ENCODE measurements around the gene CLEC2D. TPM values are rescaled to one million over a fixed set of nuclear protein-coding genes. Genes with fewer than 3 reads are reported as not detected.

Gene CLEC2D
- total RNA-seq, 4 donors from 2014 or later: 1.6 to 11.8 (median 4.3) TPM

DNA sequence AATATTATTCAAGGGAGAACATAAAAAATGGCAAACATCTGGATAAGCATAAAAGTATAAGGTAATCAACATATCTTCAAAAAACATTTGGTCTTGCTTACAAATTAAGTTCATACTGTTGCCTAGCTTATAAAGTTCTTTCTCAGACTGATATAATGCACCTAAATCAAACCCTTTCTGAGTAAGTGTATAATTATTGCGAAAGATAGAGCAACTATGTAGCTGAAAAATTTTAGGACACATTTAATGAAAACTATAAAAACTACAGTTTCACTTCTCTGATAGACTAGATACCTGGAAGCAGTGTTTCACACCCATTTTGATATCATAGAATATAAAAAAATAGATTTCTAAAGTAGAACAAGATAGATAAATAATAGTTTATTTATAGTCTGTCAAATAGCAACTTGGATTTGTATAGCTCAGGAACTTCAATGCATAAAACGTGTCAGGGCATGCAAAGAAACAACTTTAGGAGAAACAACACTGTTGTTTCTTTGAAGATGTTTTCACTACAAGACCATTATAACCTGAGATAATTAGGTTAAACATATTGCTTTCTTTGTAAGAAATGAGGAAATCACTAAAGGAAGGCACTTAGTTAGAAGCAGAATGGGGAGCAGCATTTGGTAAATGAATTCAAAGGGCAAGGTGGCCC is 55.8 kb downstream of the CLEC2D start:
- peaks cover 0 to 17% (median 0%) of the 10 kb centered on the region in 3 donors for H3K4me1 ChIP-seq
- TF ChIP-seq CTCF (IDR thresholded peaks at IDR 0.05): no peak
- no peak for TF ChIP-seq POLR2A (IDR thresholded peaks at IDR 0.05)
- DNase-seq: no peak
- H3K27me3 ChIP-seq: no peaks in the 10 kb centered on the region
- H3K9me3 ChIP-seq: no peaks in the 10 kb centered on the region
- H3K4me3 ChIP-seq: no peak overlapping the region
- WGBS, 2 donors: 70 to 76% methylated on average over 2 of the region's 2 CpGs
- intact Hi-C loops (cut with DNase I): no loop called here
- H3K27ac ChIP-seq: no peak overlapping the region
- H3K36me3 ChIP-seq: no peaks in the 10 kb centered on the region

GRCh38 chr12:9727813-9728212 is 58.3 kb downstream of the CLEC2D start:
- Histone ChIP-seq H3K9me3 (no peaks in the 10 kb centered on the region), H3K4me3 (no peak overlapping the region), H3K4me1 (no peaks in the 10 kb centered on the region), H3K27ac (no peak overlapping the region), H3K36me3 (no peaks in the 10 kb centered on the region), H3K27me3 (no peaks in the 10 kb centered on the region)
- DNase-seq: no peak
- WGBS, 2 donors: 76 to 88% methylated on average over 1 of the region's 1 CpG
- intact Hi-C loops (cut with DNase I): no loop called here
- TF ChIP-seq POLR2A (IDR thresholded peaks at IDR 0.05): no peak
- TF ChIP-seq CTCF (IDR thresholded peaks at IDR 0.05): no peak

- H3K27me3 ChIP-seq: no peaks in the 10 kb centered on the region
- no peaks in the 10 kb centered on the region for H3K4me1 ChIP-seq
- no peak for TF ChIP-seq POLR2A (IDR thresholded peaks at IDR 0.05)
- no peak for TF ChIP-seq CTCF (IDR thresholded peaks at IDR 0.05)
- intact Hi-C loops (cut with DNase I): no loop called here
- H3K9me3 ChIP-seq: no peaks in the 10 kb centered on the region
- no peak overlapping the region for H3K4me3 ChIP-seq
- H3K36me3 ChIP-seq: no peaks in the 10 kb centered on the region
- no peak for DNase-seq
- H3K27ac ChIP-seq: no peak overlapping the region
Measured at GRCh38 chr12:9729082-9729481, 59.6 kb downstream of the CLEC2D start.

- Histone ChIP-seq H3K9me3 (no peaks in the 10 kb centered on the region), H3K27ac (no peak overlapping the region), H3K36me3 (no peaks in the 10 kb centered on the region), H3K4me1 (no peaks in the 10 kb centered on the region), H3K27me3 (no peaks in the 10 kb centered on the region), H3K4me3 (no peak overlapping the region)
- 59 to 68% methylated on average over 3 of the region's 3 CpGs for WGBS, 2 donors
- no peak for TF ChIP-seq POLR2A (IDR thresholded peaks at IDR 0.05)
- no peak for TF ChIP-seq CTCF (IDR thresholded peaks at IDR 0.05)
- intact Hi-C loops (cut with DNase I): no loop called here
- DNase-seq: no peak
Measured at GRCh38 chr12:9730011-9730410, 60.5 kb downstream of the CLEC2D start.

GRCh38 chr12:9730591-9730990 is 61.1 kb downstream of the CLEC2D start:
- no peak overlapping the region for H3K4me3 ChIP-seq
- intact Hi-C loops (cut with DNase I): no loop called here
- H3K27ac ChIP-seq: no peak overlapping the region
- DNase-seq: no peak
- no peaks in the 10 kb centered on the region for H3K27me3 ChIP-seq
- H3K36me3 ChIP-seq: no peaks in the 10 kb centered on the region
- no peaks in the 10 kb centered on the region for H3K9me3 ChIP-seq
- no peaks in the 10 kb centered on the region for H3K4me1 ChIP-seq
- WGBS, 2 donors: 67 to 73% methylated on average over 6 of the region's 6 CpGs
- TF ChIP-seq POLR2A (IDR thresholded peaks at IDR 0.05) (no peak), CTCF (IDR thresholded peaks at IDR 0.05) (no peak)
